ENCODE results near the gene TSR3. TPM values are rescaled to one million over a fixed set of nuclear protein-coding genes. Genes with fewer than 3 reads are reported as not detected.

The TSR3 gene
- total and polyA plus RNA-seq, 2 of the 13 experiments (the other 11 are each of a cell fraction or from before 2014, with no cell fraction given): 24.2 to 51.0 TPM

GRCh38 chr16:1351582-1352362 lies at the start of gene TSR3, which contains the start of gene GNPTG (continued):
- TF ChIP-seq ZBTB34 (CRISPR knock-in tag; IDR thresholded peaks at IDR 0.05) (0 out of 2 replicates have a peak, but pooled peaks have one; percentile 21), GLI4 (CRISPR knock-in tag; IDR thresholded peaks at IDR 0.05; ENCODE audit: borderline replicate concordance) (no peak), ZFP91 (CRISPR knock-in tag; IDR thresholded peaks at IDR 0.05; ENCODE audit: borderline replicate concordance) (no peak), HMG20A (CRISPR knock-in tag; IDR thresholded peaks at IDR 0.05; ENCODE audit: borderline replicate concordance) (no peak), KAT7 (CRISPR knock-in tag; IDR thresholded peaks at IDR 0.05; ENCODE audit: borderline replicate concordance) (no peak), RCOR2 (CRISPR knock-in tag; IDR thresholded peaks at IDR 0.05) (no peak), YEATS4 (CRISPR knock-in tag; IDR thresholded peaks at IDR 0.05; ENCODE audit: borderline replicate concordance) (peak; percentile 91), MED1 (CRISPR knock-in tag; IDR thresholded peaks at IDR 0.05) (peak; percentile 75), GABPA (IDR thresholded peaks at IDR 0.05; ENCODE audit: low read depth, low read length) (peak; percentile 89), GABPA (CRISPR knock-in tag; IDR thresholded peaks at IDR 0.05; ENCODE audit: low read depth) (peak; percentile 83), ATF1 (CRISPR knock-in tag; IDR thresholded peaks at IDR 0.05) (no peak), KIAA2018 (CRISPR knock-in tag; IDR thresholded peaks at IDR 0.05; ENCODE audit: borderline replicate concordance) (no peak), ZNF609 (CRISPR knock-in tag; IDR thresholded peaks at IDR 0.05; ENCODE audit: borderline replicate concordance) (no peak)
